H1 (cell line): ENCODE measurements around the gene ZBTB20. TPM values are rescaled to one million over a fixed set of nuclear protein-coding genes. Genes with fewer than 3 reads are reported as not detected.

ENCODE experiments used
- CTCF ChIA-PET: fragments of 300-600 bp; sonication (Branson Sonifier 250); formaldehyde crosslinking; loops from one replicate; lab custom pipeline; 2021; ENCODE audit not compliant: partially characterized antibody; lab: Charles Lee
- POLR2A ChIA-PET: fragments of 300-600 bp; sonication (Branson Sonifier 250); formaldehyde crosslinking; loops from one replicate; lab custom pipeline; 2021; ENCODE audit warnings: inconsistent platforms; ENCODE audit not compliant: partially characterized antibody; lab: Charles Lee
- DNase-seq, 2 experiments: peaks; one replicate each; pipeline versions ENCODE4 v3.0.0 to v3.0.0-alpha.2; 2010 to 2022; ENCODE audit warnings: low spot score in 2 of 2, low read depth in 1 of 2, mixed read lengths in 1 of 2
- FAIRE-seq: peaks from 2 replicates; lab custom pipeline; 2011; peaks lifted over from hg19 to GRCh38; lab: Jason Lieb, UNC
- H2AFZ ChIP-seq: 2 replicates; pipeline ENCODE4 v1.8.1; 2012; ENCODE audit warnings: low read length, inconsistent platforms
- H2AK5ac ChIP-seq: 2 replicates; pipeline ENCODE4 v1.6.1; 2013; ENCODE audit warnings: low read depth, low read length
- H2BK120ac ChIP-seq: replicated peaks from 2 replicates; pipeline ENCODE3; 2013; ENCODE audit warnings: low read depth, low read length, inconsistent platforms
- H2BK12ac ChIP-seq: 2 replicates; pipeline ENCODE4 v1.6.1; 2013; ENCODE audit warnings: low read depth, low read length
- H2BK15ac ChIP-seq: 2 replicates; pipeline ENCODE4 v1.6.1; 2013; ENCODE audit warnings: low read length
- H2BK20ac ChIP-seq: 2 replicates; pipeline ENCODE4 v1.6.1; 2013; ENCODE audit warnings: low read length
- H2BK5ac ChIP-seq: 2 replicates; pipeline ENCODE4 v1.6.1; 2013; ENCODE audit warnings: low read depth, low read length
- H3K14ac ChIP-seq: 2 replicates; pipeline ENCODE4 v1.6.1; 2013; ENCODE audit warnings: inconsistent platforms; ENCODE audit not compliant: insufficient read length
- H3K18ac ChIP-seq: 2 replicates; pipeline ENCODE4 v1.6.1; 2013; ENCODE audit warnings: low read length; ENCODE audit errors: extremely low read depth
- H3K23ac ChIP-seq: 2 replicates; pipeline ENCODE4 v1.6.1; 2013; ENCODE audit warnings: inconsistent platforms; ENCODE audit not compliant: insufficient read length
- H3K23me2 ChIP-seq: 2 replicates; pipeline ENCODE4 v1.6.1; 2013; ENCODE audit warnings: low read depth, low read length
- H3K27ac ChIP-seq: 2 replicates; pipeline ENCODE4 v1.6.1; 2011; ENCODE audit warnings: low read depth, low read length, inconsistent platforms
- H3K27me3 ChIP-seq, 4 experiments: replicated peaks in 1 of 4; 1 replicate in 1 of 4; 2 replicates in 3 of 4; pipeline versions ENCODE4 v1.6.1 to v1.8.1; 2011 to 2013; ENCODE audit warnings: low read length in 3 of 4, mild to moderate bottlenecking in 3 of 4, inconsistent platforms in 2 of 4, mixed read lengths in 2 of 4, moderate library complexity in 1 of 4; ENCODE audit not compliant: control insufficient read depth in 3 of 4, insufficient read depth in 3 of 4; ENCODE audit errors: extremely low read depth in 1 of 4
- H3K36me3 ChIP-seq, 4 experiments: 2 replicates each; pipeline versions ENCODE4 v1.6.1 to v1.8.1; 2011 to 2013; ENCODE audit warnings: mild to moderate bottlenecking in 4 of 4, low read length in 3 of 4, moderate library complexity in 2 of 4, control low read depth in 1 of 4, inconsistent platforms in 1 of 4; ENCODE audit not compliant: insufficient read depth in 4 of 4, control insufficient read depth in 2 of 4
- H3K4ac ChIP-seq: replicated peaks from 2 replicates; pipeline ENCODE3; 2013; ENCODE audit warnings: low read length, low read depth, mixed read lengths, inconsistent platforms; ENCODE audit not compliant: insufficient read length
- H3K4me1 ChIP-seq, 4 experiments: replicated peaks in 1 of 4; 1 replicate in 1 of 4; 2 replicates in 3 of 4; pipeline versions ENCODE4 v1.6.1 to v1.8.1; 2011 to 2013; ENCODE audit warnings: low read length in 3 of 4, inconsistent platforms in 2 of 4, mixed read lengths in 1 of 4; ENCODE audit not compliant: insufficient read depth in 4 of 4, control insufficient read depth in 3 of 4
- H3K4me2 ChIP-seq, 2 experiments: 2 replicates each; pipeline versions ENCODE4 v1.6.1 to v1.8.1; 2011 to 2013; ENCODE audit warnings: low read depth in 2 of 2, low read length in 2 of 2, control low read depth in 1 of 2, inconsistent platforms in 1 of 2, mild to moderate bottlenecking in 1 of 2; ENCODE audit not compliant: insufficient read depth in 1 of 2
- H3K4me3 ChIP-seq, 4 experiments: fragments of 200-600, 300-600 bp in 1 of 4; sonication (generic), shearing (Covaris generic), sonication (Bioruptor Twin) in 1 of 4; 2 replicates each; pipeline versions ENCODE4 v1.5.1 to v1.8.1; 2011 to 2016; ENCODE audit warnings: low read length in 4 of 4, low read depth in 3 of 4, control low read depth in 2 of 4, inconsistent platforms in 2 of 4, mild to moderate bottlenecking in 2 of 4, mixed read lengths in 1 of 4, moderate library complexity in 1 of 4; ENCODE audit not compliant: insufficient read depth in 2 of 4; ENCODE audit errors: extremely low read depth in 1 of 4
- H3K56ac ChIP-seq: replicated peaks from 2 replicates; pipeline ENCODE3; 2013; ENCODE audit warnings: low read depth, mild to moderate bottlenecking, mixed read lengths, low read length, inconsistent platforms; ENCODE audit not compliant: insufficient read length
- H3K79me1 ChIP-seq: 2 replicates; pipeline ENCODE4 v1.6.1; 2013; ENCODE audit warnings: low read depth, low read length, control low read depth
- H3K79me2 ChIP-seq, 2 experiments: 2 replicates each; pipeline versions ENCODE4 v1.6.1 to v1.8.1; 2012 to 2013; ENCODE audit warnings: low read length in 2 of 2, mild to moderate bottlenecking in 2 of 2, inconsistent platforms in 1 of 2; ENCODE audit not compliant: insufficient read depth in 2 of 2, control insufficient read depth in 1 of 2
- H3K9ac ChIP-seq, 4 experiments: replicated peaks in 1 of 4; 1 replicate in 1 of 4; 2 replicates in 3 of 4; pipeline versions ENCODE4 v1.6.1 to v1.8.1; 2011 to 2013; ENCODE audit warnings: low read depth in 3 of 4, low read length in 3 of 4, control low read depth in 2 of 4, mild to moderate bottlenecking in 2 of 4, moderate library complexity in 2 of 4, inconsistent platforms in 1 of 4; ENCODE audit errors: extremely low read depth in 1 of 4
- H3K9me3 ChIP-seq, 2 experiments: 2 replicates each; pipeline versions ENCODE4 v1.6.1 to v1.8.1; 2012 to 2013; ENCODE audit warnings: mild to moderate bottlenecking in 2 of 2, moderate library complexity in 2 of 2, control low read depth in 1 of 2, inconsistent platforms in 1 of 2, low read depth in 1 of 2, low read length in 1 of 2, mixed read lengths in 1 of 2; ENCODE audit not compliant: insufficient read depth in 2 of 2
- H4K20me1 ChIP-seq, 2 experiments: replicated peaks in 1 of 2; 2 replicates each; pipeline versions ENCODE3 to v1.8.1; 2011 to 2013; ENCODE audit warnings: inconsistent platforms in 2 of 2, low read length in 2 of 2, mild to moderate bottlenecking in 1 of 2; ENCODE audit not compliant: insufficient read depth in 2 of 2, control insufficient read depth in 1 of 2
- H4K5ac ChIP-seq: 2 replicates; pipeline ENCODE4 v1.6.1; 2013; ENCODE audit warnings: low read length, low read depth, mixed read lengths, inconsistent platforms; ENCODE audit not compliant: insufficient read length
- H4K8ac ChIP-seq: 2 replicates; pipeline ENCODE4 v1.8.0; 2013; ENCODE audit warnings: mild to moderate bottlenecking, moderate library complexity, low read length, inconsistent platforms; ENCODE audit not compliant: insufficient read depth; ENCODE audit errors: extremely low read depth
- H4K91ac ChIP-seq: replicated peaks from 2 replicates; pipeline ENCODE3; 2013; ENCODE audit warnings: low read length, mixed read lengths, inconsistent platforms; ENCODE audit not compliant: insufficient read length
- BRCA1 ChIP-seq: IDR thresholded peaks from 2 replicates; pipeline ENCODE4 v1.6.1; 2012; ENCODE audit warnings: low read depth, low read length, improper control_type of control experiment
- CBX5 ChIP-seq: fragments of 300-800, 300-1000 bp; sonication (generic); IDR thresholded peaks from 2 replicates; pipeline ENCODE4 v1.7.1; 2016; ENCODE audit warnings: antibody characterized with exemption, low read length, low read depth
- CEBPB ChIP-seq: IDR thresholded peaks from 2 replicates; pipeline ENCODE4 v1.6.1; 2012; ENCODE audit warnings: low read depth, low read length
- E2F6 ChIP-seq: IDR thresholded peaks from 2 replicates; pipeline ENCODE4 v1.6.1; 2012; ENCODE audit warnings: inconsistent platforms
- EGR1 ChIP-seq: IDR thresholded peaks from 2 replicates; pipeline ENCODE4 v1.6.1; 2011; ENCODE audit warnings: low read depth, low read length, borderline replicate concordance
- HDAC6 ChIP-seq: IDR thresholded peaks from one replicate; pipeline ENCODE4 v1.7.1; 2012; ENCODE audit warnings: low read depth, mild to moderate bottlenecking, inconsistent platforms, low read length, moderate library complexity
- KDM4A ChIP-seq: IDR thresholded peaks from one replicate; pipeline ENCODE4 v1.7.1; 2012; ENCODE audit warnings: low read depth, mild to moderate bottlenecking, moderate library complexity, low read length, inconsistent platforms; ENCODE audit not compliant: severe bottlenecking
- NANOG ChIP-seq: IDR thresholded peaks from 2 replicates; pipeline ENCODE4 v1.6.1; 2011; ENCODE audit warnings: low read length, low read depth, mild to moderate bottlenecking, inconsistent platforms; ENCODE audit not compliant: insufficient read depth, poor library complexity, severe bottlenecking
- PHF8 ChIP-seq: fragments of 200-600 bp; sonication (generic); conservative IDR thresholded peaks from 2 replicates; pipeline ENCODE4 v1.7.1; 2012; ENCODE audit warnings: low read depth, mild to moderate bottlenecking, inconsistent platforms, low read length, moderate library complexity
- POU5F1 ChIP-seq: IDR thresholded peaks from 2 replicates; pipeline ENCODE4 v1.6.1; 2011; ENCODE audit warnings: low read depth, mild to moderate bottlenecking, low read length, moderate library complexity
- SIRT6 ChIP-seq: IDR thresholded peaks from one replicate; pipeline ENCODE4 v1.7.1; 2012; ENCODE audit warnings: low read length, inconsistent platforms
- SP4 ChIP-seq: IDR thresholded peaks from 2 replicates; pipeline ENCODE4 v1.6.1; 2012; ENCODE audit warnings: low read length, inconsistent platforms
- TAF1 ChIP-seq: IDR thresholded peaks from 2 replicates; pipeline ENCODE4 v1.6.1; 2011; ENCODE audit warnings: mild to moderate bottlenecking, low read depth, low read length
- TAF7 ChIP-seq: optimal IDR thresholded peaks from 2 replicates; pipeline ENCODE3; 2011; ENCODE audit warnings: low read depth, mild to moderate bottlenecking, inconsistent platforms, low read length, moderate library complexity, borderline replicate concordance
- YY1 ChIP-seq: IDR thresholded peaks from 2 replicates; pipeline ENCODE4 v1.6.1; 2011; ENCODE audit warnings: low read depth, mild to moderate bottlenecking, low read length
- WGBS, 2 experiments: shearing (Covaris generic) in 1 of 2; methylation state at CpG; one replicate each; pipeline versions ENCODE4 v1.1.6 to v1.1.7; 2013 to 2015; ENCODE audit warnings: low lambda C conversion rate in 2 of 2, mixed read lengths in 2 of 2, inconsistent platforms in 1 of 2, low coverage in 1 of 2, missing lambda C conversion rate in 1 of 2; ENCODE audit not compliant: insufficient replicate concordance in 2 of 2, insufficient coverage in 1 of 2, insufficient read length in 1 of 2; ENCODE audit errors: extremely low coverage in 1 of 2, missing lambda C conversion rate in 1 of 2; 5-methylcytosine and 5-hydroxymethylcytosine counted together
- polyA plus RNA-seq, 7 experiments: library from polyadenylated mRNA; depleted of rRNA in 3 of 7; stranded (reverse) in 5 of 7; unstranded in 2 of 7; fragments of >200 nt in 5 of 7; fragments of 200-250 nt in 2 of 7; gene quantifications; 1 replicate in 5 of 7; 2 replicates in 1 of 7; 4 replicates in 1 of 7; pipeline versions ENCODE4 v1.2.1 to v1.2.3, GENCODE V29; 2011 to 2013; ENCODE audit warnings: missing spikeins in 2 of 7, mixed read lengths in 2 of 7
- total RNA-seq: library from RNA; stranded (reverse); fragmentation: NEBNext Ultra II Directional; extraction: Animal tissue kit (Norgen Biotek cat#: 25700); gene quantifications from 2 replicates; pipeline ENCODE4 v1.2.1, GENCODE V29; 2021

Gene ZBTB20
- total and polyA plus RNA-seq, 2 of the 8 experiments (the other 6 are each of a cell fraction or from before 2014, with no cell fraction given): 0.35 to 1.3 TPM

GRCh38 chr3:114635878-114636277 lies 511.2 kb downstream of the ZBTB20 start:
- Histone ChIP-seq H3K79me2 (no peaks in the 10 kb centered on the region), H3K4me2 (no peak overlapping the region), H2BK20ac (no peak overlapping the region), H3K9ac (no peak overlapping the region), H4K5ac (no peak overlapping the region), H4K91ac (no peak overlapping the region), H2BK12ac (no peak overlapping the region), H3K18ac (no peak overlapping the region), H3K23ac (no peak overlapping the region), H3K36me3 (no peaks in the 10 kb centered on the region), H4K8ac (no peak overlapping the region), H2BK120ac (no peak overlapping the region), H3K4ac (no peak overlapping the region), H2AK5ac (no peak overlapping the region), H3K4me1 (peaks cover 0 to 4% (median 0%) of the 10 kb centered on the region in 4 experiments; a peak in 1 of 7 replicates), H3K56ac (no peak overlapping the region), H3K14ac (no peak overlapping the region), H3K9me3 (no peaks in the 10 kb centered on the region), H2AFZ (no peak overlapping the region), H4K20me1 (no peaks in the 10 kb centered on the region), H3K4me3 (no peak overlapping the region), H3K79me1 (no peaks in the 10 kb centered on the region), H3K27me3 (no peaks in the 10 kb centered on the region), H3K27ac (no peak overlapping the region), H3K23me2 (no peaks in the 10 kb centered on the region), H2BK5ac (no peak overlapping the region), H2BK15ac (no peak overlapping the region)
- FAIRE-seq (no peak), DNase-seq (no peak)
- WGBS, 2 experiments: 87% methylated on average over 2 of the region's 2 CpGs; no CpG with 5 or more reads in 1 of the 2 experiments
- POLR2A ChIA-PET: no interaction called here
- CTCF ChIA-PET: interaction anchor here (0.9 kb wide), 1 partner anchor 20 kb away, joined by 3 read pairs; no protein-coding TSS in a partner anchor
- no peak for TF ChIP-seq HDAC6
- no peak for TF ChIP-seq CBX5
- TF ChIP-seq KDM4A: no peak
- no peak for TF ChIP-seq NANOG
- no peak for TF ChIP-seq TAF1
- no peak for TF ChIP-seq CEBPB
- no peak for TF ChIP-seq SIRT6
- TF ChIP-seq BRCA1: no peak
- no peak for TF ChIP-seq YY1
- no peak for TF ChIP-seq TAF7
- no peak for TF ChIP-seq EGR1
- TF ChIP-seq E2F6: no peak
- TF ChIP-seq SP4: no peak
- no peak for TF ChIP-seq PHF8
- TF ChIP-seq POU5F1: no peak
